Measurements from ENCODE around the gene RWDD3.
A peak's percentile ranks its signal among the peaks of the same experiment; 100 is the strongest.

RWDD3 gene

DNA sequence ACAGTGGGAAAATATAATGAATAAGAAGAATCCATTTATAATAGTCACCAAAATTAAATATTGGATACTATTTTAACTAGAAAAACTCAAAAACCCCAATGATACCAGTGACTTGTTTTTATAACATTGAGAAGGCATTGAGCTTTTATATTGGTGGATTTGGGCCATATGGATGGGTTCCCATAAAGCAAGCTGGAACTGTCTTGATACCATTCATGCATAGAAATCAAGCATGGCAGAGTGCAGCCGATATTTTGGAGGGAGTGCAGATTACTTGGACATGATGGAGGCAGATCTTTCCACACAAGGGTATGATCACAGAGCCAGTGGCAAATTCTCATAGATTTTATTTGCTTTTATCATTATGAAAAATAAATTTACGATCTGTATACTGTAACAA, 3.8 kb upstream of the RWDD3 start:
- peak overlapping the region; percentile 0; the same call in 1 of the 2 replicates for H3K27ac ChIP-seq
- TF ChIP-seq, protein P1, sequence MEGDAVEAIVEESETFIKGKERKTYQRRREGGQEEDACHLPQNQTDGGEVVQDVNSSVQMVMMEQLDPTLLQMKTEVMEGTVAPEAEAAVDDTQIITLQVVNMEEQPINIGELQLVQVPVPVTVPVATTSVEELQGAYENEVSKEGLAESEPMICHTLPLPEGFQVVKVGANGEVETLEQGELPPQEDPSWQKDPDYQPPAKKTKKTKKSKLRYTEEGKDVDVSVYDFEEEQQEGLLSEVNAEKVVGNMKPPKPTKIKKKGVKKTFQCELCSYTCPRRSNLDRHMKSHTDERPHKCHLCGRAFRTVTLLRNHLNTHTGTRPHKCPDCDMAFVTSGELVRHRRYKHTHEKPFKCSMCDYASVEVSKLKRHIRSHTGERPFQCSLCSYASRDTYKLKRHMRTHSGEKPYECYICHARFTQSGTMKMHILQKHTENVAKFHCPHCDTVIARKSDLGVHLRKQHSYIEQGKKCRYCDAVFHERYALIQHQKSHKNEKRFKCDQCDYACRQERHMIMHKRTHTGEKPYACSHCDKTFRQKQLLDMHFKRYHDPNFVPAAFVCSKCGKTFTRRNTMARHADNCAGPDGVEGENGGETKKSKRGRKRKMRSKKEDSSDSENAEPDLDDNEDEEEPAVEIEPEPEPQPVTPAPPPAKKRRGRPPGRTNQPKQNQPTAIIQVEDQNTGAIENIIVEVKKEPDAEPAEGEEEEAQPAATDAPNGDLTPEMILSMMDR (conservative IDR thresholded peaks at IDR 0.05), result no peak

DNA sequence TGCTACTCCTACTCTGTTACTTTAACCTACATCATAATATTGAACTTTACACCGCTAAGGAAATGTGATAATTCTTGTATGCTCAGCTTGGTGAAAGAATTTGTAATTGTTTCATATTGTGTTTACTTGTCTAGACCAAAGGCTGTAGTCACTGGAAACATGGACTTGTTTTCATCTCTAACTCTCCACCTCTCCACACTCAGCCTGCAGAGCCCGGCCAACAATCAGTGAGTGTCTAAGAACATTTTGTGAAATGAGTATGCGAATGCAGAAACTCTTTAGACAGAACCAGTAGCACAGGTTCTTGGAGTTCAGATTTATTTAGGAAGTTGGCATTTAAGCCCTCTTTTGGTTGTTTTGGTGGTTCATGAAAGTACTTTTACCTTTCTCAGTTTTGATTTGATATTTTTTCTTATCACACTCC, 3.2 kb upstream of the RWDD3 start:
- peak overlapping the region; percentile 0; the same call in 1 of the 2 replicates for H3K27ac ChIP-seq

DNA sequence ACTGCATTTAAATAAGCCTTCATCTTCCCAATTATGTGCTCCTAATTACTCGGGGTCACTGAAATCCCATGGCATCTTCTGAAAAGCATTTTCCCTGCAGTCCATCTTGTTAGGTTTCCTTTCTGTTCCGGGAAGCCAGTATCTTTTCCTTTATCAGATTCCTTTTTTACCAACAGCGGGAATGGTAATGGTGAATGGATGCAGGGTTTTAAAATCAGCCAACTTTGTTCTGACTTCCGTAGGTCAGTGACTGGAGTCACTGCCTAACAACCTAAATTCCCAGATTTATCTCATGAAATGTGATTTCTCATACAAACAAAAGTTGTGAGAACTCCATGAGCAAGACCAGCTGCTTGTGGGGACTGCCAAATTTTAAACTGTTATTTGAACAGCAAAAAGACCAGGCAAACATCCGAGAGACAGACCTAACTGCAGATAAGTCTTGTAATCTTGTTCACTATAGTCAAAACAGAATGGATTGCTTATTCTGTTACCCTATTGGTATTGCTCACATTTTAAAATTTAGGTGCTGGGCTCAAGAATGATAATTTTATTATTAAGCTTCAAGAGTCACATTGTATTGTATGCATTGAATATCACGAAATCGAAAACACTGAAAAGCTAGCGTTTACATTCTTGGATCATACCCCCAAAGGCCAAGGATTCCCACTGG, 1.2 kb upstream of the RWDD3 start:
- peak overlapping the region; percentile 82 for H3K27ac ChIP-seq
- TF ChIP-seq, protein P1 (conservative IDR thresholded peaks at IDR 0.05), result no peak

More for the DNA sequence above, 3.2 kb upstream of the RWDD3 start:
- TF ChIP-seq, protein P1 (conservative IDR thresholded peaks at IDR 0.05), result no peak

DNA sequence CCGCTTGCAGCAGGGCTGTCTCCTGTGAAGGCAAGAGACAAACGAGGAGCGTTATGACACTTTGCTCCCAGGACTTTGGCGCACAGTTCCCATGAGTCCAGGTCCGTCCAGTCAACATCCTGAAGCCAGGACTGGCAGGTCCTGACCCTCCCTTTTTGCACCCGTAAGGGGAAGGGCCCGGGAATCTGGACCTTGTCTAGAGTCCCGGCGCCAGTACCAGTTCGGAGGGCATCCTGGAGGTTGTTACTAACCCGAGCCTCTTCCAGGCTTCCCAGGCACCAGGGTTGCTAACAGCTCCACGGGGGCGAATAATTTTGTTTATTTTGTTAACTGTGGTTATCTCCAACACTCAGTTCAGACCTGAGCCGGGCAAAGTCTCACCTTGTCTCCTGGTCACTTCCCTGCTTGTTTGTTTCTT, 682 bp upstream of the RWDD3 start:
- H3K27ac ChIP-seq, result peak overlapping the region; percentile 82

DNA sequence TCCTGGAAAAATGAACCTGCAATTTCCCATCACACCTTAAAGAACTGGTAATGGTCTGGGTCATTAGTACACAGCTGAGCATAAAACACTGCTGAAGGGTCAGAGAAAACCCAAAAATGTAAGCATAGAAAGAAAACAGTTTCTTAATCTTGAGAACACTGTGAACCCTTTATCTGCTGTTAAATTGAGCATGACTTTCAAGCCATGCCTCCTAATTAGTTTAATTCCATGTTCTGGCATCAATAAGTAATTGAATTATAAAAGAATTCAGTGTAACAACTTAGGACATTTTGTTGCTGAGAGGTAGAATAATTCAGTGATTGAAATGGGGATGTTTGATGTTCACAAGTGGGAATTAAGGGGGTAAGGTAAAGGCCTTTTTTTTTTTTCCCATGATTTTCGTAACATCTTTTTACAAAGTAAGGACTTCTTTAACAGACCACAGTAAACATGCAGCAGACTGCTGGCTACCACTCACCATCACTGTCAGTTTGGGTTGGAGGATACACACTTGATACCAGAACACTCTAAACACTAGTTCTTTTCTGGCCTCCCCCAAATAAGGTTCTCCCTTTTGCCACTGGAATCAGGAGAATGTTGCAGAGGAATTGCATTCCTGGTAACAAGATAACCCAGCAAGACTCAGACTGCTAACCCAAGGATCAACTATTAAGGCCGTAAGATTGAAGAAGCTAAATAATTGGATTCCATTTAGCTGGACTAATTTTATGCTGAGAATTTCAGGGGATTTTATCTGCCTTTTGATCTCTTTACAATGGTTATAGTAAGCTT, 3.0 kb downstream of the RWDD3 start:
- TF ChIP-seq, protein P1 (conservative IDR thresholded peaks at IDR 0.05), result no peak
- H3K27ac ChIP-seq, result no peak overlapping the region

More for the DNA sequence above, 682 bp upstream of the RWDD3 start:
- TF ChIP-seq, protein P1 (conservative IDR thresholded peaks at IDR 0.05), result no peak

DNA sequence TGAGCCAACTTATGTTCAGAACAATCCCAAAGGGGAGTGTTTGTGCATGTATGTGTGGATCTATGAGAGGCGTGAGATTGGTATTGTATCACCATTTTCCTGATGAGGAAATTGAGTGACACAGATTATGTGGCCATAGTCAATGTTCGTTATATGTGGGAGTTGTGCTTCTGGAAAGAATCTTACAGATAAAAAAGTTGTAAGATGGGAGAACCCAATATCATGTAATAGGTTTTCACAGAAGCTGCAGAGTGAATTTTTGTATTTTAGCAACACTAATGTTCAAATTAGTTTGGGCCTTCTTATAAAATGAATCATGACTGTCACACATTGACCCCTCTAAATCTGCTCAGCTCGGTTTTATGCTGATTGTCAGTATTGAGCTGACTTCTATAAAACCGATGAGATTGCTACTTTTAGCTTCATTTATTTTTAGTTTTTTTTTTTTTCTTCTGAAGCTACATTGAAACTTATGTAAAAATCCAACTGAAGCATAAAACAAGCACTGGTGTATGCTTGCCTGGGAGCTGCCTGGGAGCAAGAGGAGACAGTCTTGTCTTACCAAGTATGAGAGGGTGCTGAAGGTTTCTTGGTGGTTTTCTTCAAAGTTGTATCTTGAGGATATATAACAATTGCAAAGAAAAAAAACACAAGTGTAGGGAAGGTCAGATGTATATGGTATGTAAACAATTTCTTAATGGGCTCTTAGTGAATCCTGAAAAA, 4.1 kb downstream of the RWDD3 start:
- no peak overlapping the region for H3K27ac ChIP-seq

More for the DNA sequence above, 4.1 kb downstream of the RWDD3 start:
- TF ChIP-seq, protein P1 (conservative IDR thresholded peaks at IDR 0.05), result no peak

All from VCaP (cell line).